NOMO-1 (cell line): Measurements from ENCODE around the gene ENO2.

ENCODE experiments used
- DNase-seq, 2 experiments: peaks; one replicate each; lab custom pipeline; 2025; ENCODE audit not compliant: unreplicated experiment in 2 of 2; lab: John Stamatoyannopoulos, UW

Gene ENO2

GRCh38 chr12:6912164-6912935 lies 2.0 kb upstream of the ENO2 start:
- DNase-seq: no peak

GRCh38 chr12:6914947-6915788 lies 788 bp downstream of the ENO2 start:
- no peak for DNase-seq

GRCh38 chr12:6915789-6916285 lies 1.5 kb downstream of the ENO2 start:
- no peak for DNase-seq

GRCh38 chr12:6916426-6917200 lies 2.2 kb downstream of the ENO2 start:
- DNase-seq: no peak

- DNase-seq: no peak
Observed at GRCh38 chr12:6917491-6918231, 3.3 kb downstream of the ENO2 start.

GRCh38 chr12:6919588-6919987 lies 5.2 kb downstream of the ENO2 start:
- no peak for DNase-seq

GRCh38 chr12:6921539-6921938 lies 7.2 kb downstream of the ENO2 start:
- DNase-seq: no peak

GRCh38 chr12:6921996-6922946 lies 7.9 kb downstream of the ENO2 start:
- DNase-seq: no peak

GRCh38 chr12:6923003-6923732 lies 8.8 kb downstream of the ENO2 start:
- DNase-seq: no peak

GRCh38 chr12:6923851-6924250 lies 9.5 kb downstream of the ENO2 start:
- DNase-seq: no peak

- no peak for DNase-seq
Observed at GRCh38 chr12:6925239-6925539, 10.8 kb downstream of the ENO2 start.

- DNase-seq: no peak
Observed at GRCh38 chr12:6925540-6926279, 11.3 kb downstream of the ENO2 start.

- peak in 1 of 2 experiments; percentile 26 for DNase-seq
Observed at GRCh38 chr12:6927379-6928021, 13.1 kb downstream of the ENO2 start, which contains the start of gene ATN1. Gene ATN1 (plus strand): TSS chr12:6927959. CDS start chr12:6934002, 6,043 bp downstream.

- DNase-seq: no peak
Observed at GRCh38 chr12:6928022-6928702, 13.8 kb downstream of the ENO2 start.

GRCh38 chr12:6928703-6929407 lies 14.5 kb downstream of the ENO2 start:
- no peak for DNase-seq
